HG03457 (cell line): ENCODE data around the gene HECW1.

Experiments used
- ATAC-seq: cut with Tn5 transposase; IDR thresholded peaks from one replicate; pipeline ENCODE4 v1.9.1; 2021; ENCODE audit warnings: moderate number of reproducible peaks; ENCODE audit not compliant: unreplicated experiment

Gene HECW1

GRCh38 chr7:43487731-43488073, 375.3 kb downstream of the HECW1 start:
- no peak for ATAC-seq

GRCh38 chr7:43489257-43489656, 376.8 kb downstream of the HECW1 start:
- ATAC-seq = no peak

- ATAC-seq = no peak
These were observed 377.6 kb downstream of the HECW1 start for GRCh38 chr7:43490016-43490415.

GRCh38 chr7:43491123-43491522, 378.7 kb downstream of the HECW1 start:
- ATAC-seq = no peak

- ATAC-seq = no peak
These were observed 379.5 kb downstream of the HECW1 start for GRCh38 chr7:43491984-43492383.

GRCh38 chr7:43492896-43493295, 380.4 kb downstream of the HECW1 start:
- no peak for ATAC-seq

- ATAC-seq = no peak
These were observed 383.1 kb downstream of the HECW1 start for GRCh38 chr7:43495572-43495971.

- no peak for ATAC-seq
These were observed 384.1 kb downstream of the HECW1 start for GRCh38 chr7:43496596-43496995.

GRCh38 chr7:43501870-43502269, 389.4 kb downstream of the HECW1 start:
- no peak for ATAC-seq

- ATAC-seq = no peak
These were observed 390.5 kb downstream of the HECW1 start for GRCh38 chr7:43502941-43503340.

- ATAC-seq = no peak
These were observed 393.0 kb downstream of the HECW1 start for GRCh38 chr7:43505412-43505811.

- ATAC-seq = no peak
These were observed 394.0 kb downstream of the HECW1 start for GRCh38 chr7:43506460-43506859.

GRCh38 chr7:43508461-43508860, 396.0 kb downstream of the HECW1 start:
- ATAC-seq = no peak

- ATAC-seq = no peak
These were observed 397.5 kb downstream of the HECW1 start for GRCh38 chr7:43509906-43510305.

GRCh38 chr7:43511029-43511428, 398.6 kb downstream of the HECW1 start:
- ATAC-seq = no peak

- no peak for ATAC-seq
These were observed 399.5 kb downstream of the HECW1 start for GRCh38 chr7:43511769-43512515.

- no peak for ATAC-seq
These were observed 400.8 kb downstream of the HECW1 start for GRCh38 chr7:43513251-43513650.

GRCh38 chr7:43516581-43517342, 404.3 kb downstream of the HECW1 start:
- ATAC-seq = no peak

GRCh38 chr7:43517464-43517863, 405.0 kb downstream of the HECW1 start:
- no peak for ATAC-seq

- ATAC-seq = no peak
These were observed 407.8 kb downstream of the HECW1 start for GRCh38 chr7:43520201-43520600.

GRCh38 chr7:43522406-43523156, 410.1 kb downstream of the HECW1 start:
- no peak for ATAC-seq
